ENCODE results near the gene LSM14A. TPM values are rescaled to one million over a fixed set of nuclear protein-coding genes. Genes with fewer than 3 reads are reported as not detected.

The LSM14A gene
- total RNA-seq, 4 donors from 2014 or later, result 51.5 to 110 (median 62.9) TPM

DNA sequence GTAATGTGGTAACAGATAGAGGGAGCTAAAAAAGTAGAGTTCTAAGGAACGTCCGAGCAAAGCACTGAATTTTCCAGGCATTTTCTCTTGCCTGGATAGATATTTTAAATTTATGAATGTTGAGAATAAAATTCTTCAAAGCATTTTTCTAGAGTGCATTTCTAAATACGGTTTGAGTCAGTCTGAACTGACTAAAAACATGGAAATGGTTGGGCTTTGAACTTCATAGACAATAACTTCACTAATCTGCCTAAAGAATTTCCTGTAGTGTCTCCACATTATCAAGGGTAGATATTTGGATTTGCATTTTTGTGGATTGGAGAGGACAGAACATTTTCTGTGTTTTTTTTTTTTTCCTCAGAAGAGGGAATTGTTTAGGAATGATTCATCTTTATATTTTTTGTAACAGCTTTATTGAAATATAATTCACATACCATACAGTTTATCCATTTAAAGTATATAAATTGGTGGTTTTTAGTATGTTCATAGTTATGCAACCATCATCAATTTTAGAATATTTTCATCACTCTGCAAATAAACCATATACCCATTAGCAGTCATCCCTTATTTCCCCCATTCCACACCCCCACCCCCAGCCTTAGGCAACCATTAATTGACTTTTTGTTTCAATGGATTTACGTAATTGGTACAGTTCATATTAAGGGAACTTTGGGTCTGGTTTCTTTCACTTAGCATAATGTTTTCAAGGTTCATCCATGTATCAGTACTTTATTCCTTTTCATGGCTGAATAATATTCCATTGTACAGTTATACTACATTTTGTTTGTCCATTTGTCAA is 102.7 kb downstream of the LSM14A start:
- intact Hi-C loops (cut with DNase I), result no loop called here
- no peaks in the 10 kb centered on the region for H3K27me3 ChIP-seq
- no peak overlapping the region for H3K4me3 ChIP-seq
- H3K4me1 ChIP-seq, result peaks cover 0 to 49% (median 14%) of the 10 kb centered on the region in 3 donors
- no peak for DNase-seq
- WGBS, 2 donors, result 43 to 55% methylated on average over 4 of the region's 4 CpGs
- peak overlapping the region in 3 of 4 donors; percentile 5 to 20 (median 13) for H3K27ac ChIP-seq
- peaks cover 0 to 6% (median 0%) of the 10 kb centered on the region in 3 donors for H3K36me3 ChIP-seq
- TF ChIP-seq, protein P1, sequence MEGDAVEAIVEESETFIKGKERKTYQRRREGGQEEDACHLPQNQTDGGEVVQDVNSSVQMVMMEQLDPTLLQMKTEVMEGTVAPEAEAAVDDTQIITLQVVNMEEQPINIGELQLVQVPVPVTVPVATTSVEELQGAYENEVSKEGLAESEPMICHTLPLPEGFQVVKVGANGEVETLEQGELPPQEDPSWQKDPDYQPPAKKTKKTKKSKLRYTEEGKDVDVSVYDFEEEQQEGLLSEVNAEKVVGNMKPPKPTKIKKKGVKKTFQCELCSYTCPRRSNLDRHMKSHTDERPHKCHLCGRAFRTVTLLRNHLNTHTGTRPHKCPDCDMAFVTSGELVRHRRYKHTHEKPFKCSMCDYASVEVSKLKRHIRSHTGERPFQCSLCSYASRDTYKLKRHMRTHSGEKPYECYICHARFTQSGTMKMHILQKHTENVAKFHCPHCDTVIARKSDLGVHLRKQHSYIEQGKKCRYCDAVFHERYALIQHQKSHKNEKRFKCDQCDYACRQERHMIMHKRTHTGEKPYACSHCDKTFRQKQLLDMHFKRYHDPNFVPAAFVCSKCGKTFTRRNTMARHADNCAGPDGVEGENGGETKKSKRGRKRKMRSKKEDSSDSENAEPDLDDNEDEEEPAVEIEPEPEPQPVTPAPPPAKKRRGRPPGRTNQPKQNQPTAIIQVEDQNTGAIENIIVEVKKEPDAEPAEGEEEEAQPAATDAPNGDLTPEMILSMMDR (IDR thresholded peaks at IDR 0.05), result no peak
- TF ChIP-seq POLR2A (IDR thresholded peaks at IDR 0.05), result no peak
- H3K9me3 ChIP-seq, result no peaks in the 10 kb centered on the region

DNA sequence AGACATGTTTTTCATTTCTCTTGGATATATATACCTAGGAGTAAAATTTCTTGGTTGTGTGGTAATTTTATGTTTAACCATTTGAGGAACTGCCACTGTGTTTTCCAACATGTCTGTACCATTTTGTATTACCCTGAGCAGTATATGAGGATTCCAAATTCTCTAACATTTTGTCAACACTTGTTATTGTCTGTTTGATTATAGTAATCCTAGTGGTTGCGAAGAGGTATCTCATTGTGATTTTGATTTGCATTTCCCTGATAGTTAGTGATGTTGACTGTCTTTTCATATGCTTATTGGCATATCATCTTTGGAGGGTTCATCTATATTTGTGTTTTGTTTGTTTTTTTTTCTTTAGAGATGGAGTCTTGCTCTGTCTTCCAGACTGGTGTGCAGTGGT is 103.4 kb downstream of the LSM14A start:
- Histone ChIP-seq H3K4me1 (peaks cover 0 to 42% (median 11%) of the 10 kb centered on the region in 3 donors), H3K36me3 (peaks cover 0 to 6% (median 0%) of the 10 kb centered on the region in 3 donors), H3K27me3 (no peaks in the 10 kb centered on the region), H3K4me3 (no peak overlapping the region), H3K9me3 (no peaks in the 10 kb centered on the region), H3K27ac (no peak overlapping the region)
- DNase-seq, result no peak
- 96% methylated on average over 1 of the region's 1 CpG for WGBS, 2 donors
- TF ChIP-seq POLR2A (IDR thresholded peaks at IDR 0.05), result no peak
- TF ChIP-seq, protein P1 (IDR thresholded peaks at IDR 0.05), result no peak
- intact Hi-C loops (cut with DNase I), result no loop called here

DNA sequence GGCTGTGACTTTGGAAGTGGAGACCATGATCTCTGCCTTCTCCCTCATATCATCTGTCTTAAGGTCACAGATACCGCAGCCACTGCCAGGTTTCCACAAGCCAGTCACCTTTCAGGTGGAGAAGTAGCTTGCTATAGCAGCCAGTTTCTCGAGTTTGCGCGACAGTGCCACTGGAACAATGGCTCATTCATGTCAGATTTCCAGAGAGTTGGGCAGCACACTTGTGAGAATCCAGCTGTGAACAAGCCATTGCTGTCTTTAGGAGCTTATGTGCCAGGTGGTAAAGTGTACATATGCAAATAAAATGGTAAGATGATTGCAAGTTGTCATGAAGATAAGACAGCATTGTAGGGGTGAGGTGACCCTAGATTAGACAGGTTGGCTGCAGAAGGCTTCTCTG is 104.3 kb downstream of the LSM14A start:
- Histone ChIP-seq H3K9me3 (no peaks in the 10 kb centered on the region), H3K4me1 (peaks cover 0 to 34% (median 4%) of the 10 kb centered on the region in 3 donors), H3K27me3 (no peaks in the 10 kb centered on the region), H3K27ac (peak overlapping the region in 1 of 4 donors; percentile 1), H3K4me3 (no peak overlapping the region), H3K36me3 (peaks cover 0 to 11% (median 0%) of the 10 kb centered on the region in 3 donors)
- WGBS, 2 donors, result 64 to 87% methylated on average over 3 to 4 of the region's 4 CpGs
- intact Hi-C loops (cut with DNase I), result no loop called here
- no peak for DNase-seq
- TF ChIP-seq, protein P1 (IDR thresholded peaks at IDR 0.05), result no peak
- TF ChIP-seq POLR2A (IDR thresholded peaks at IDR 0.05), result no peak

DNA sequence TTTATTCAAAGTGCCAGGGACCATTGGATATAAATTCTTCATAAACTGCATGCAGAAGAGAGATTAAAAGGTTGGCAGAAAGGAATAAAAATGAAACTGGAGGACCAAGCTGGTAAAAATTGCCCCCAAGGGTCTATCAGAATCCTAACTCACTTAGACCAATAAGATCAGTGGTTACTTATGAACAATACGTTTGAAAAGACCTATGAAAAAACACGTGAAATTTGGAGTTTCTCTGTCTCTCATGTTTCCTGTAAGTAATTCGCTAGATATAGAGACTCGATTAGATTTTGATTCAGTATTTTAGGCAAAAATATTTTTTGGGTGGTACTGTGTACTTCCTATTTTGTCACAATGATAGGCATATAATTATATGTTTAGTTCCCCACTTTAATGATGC is 104.9 kb downstream of the LSM14A start:
- H3K4me3 ChIP-seq, result no peak overlapping the region
- H3K36me3 ChIP-seq, result peaks cover 0 to 11% (median 0%) of the 10 kb centered on the region in 3 donors
- no peaks in the 10 kb centered on the region for H3K9me3 ChIP-seq
- no peak overlapping the region for H3K27ac ChIP-seq
- DNase-seq, result no peak
- intact Hi-C loops (cut with DNase I), result no loop called here
- peaks cover 0 to 32% (median 4%) of the 10 kb centered on the region in 3 donors for H3K4me1 ChIP-seq
- 68 to 81% methylated on average over 4 of the region's 4 CpGs for WGBS, 2 donors
- no peaks in the 10 kb centered on the region for H3K27me3 ChIP-seq
- no peak for TF ChIP-seq POLR2A (IDR thresholded peaks at IDR 0.05)
- TF ChIP-seq, protein P1 (IDR thresholded peaks at IDR 0.05), result no peak

DNA sequence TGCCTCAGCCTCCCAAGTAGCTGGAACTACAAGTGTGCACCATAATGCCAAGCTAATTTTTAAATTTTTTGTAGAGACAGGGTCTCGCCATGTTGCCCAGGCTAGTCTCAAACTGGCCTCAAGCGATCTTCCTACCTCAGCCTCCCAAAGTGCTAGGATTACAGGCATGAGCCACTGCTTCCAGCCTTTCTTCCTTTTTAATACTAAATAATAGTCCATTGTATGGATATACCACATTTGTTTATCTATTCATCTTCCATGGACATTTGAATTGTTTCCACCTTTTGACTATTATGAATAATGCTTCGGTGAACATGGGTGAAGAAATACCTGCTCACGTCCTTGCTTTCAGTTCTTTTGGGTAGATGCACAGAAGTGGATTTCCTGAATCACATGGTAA is 106.5 kb downstream of the LSM14A start:
- no peaks in the 10 kb centered on the region for H3K9me3 ChIP-seq
- no peak overlapping the region for H3K4me3 ChIP-seq
- peaks cover 0 to 44% (median 11%) of the 10 kb centered on the region in 3 donors for H3K4me1 ChIP-seq
- H3K27me3 ChIP-seq, result no peaks in the 10 kb centered on the region
- intact Hi-C loops (cut with DNase I), result no loop called here
- TF ChIP-seq, protein P1 (IDR thresholded peaks at IDR 0.05), result no peak
- TF ChIP-seq POLR2A (IDR thresholded peaks at IDR 0.05), result no peak
- no peak overlapping the region for H3K27ac ChIP-seq
- peaks cover 0 to 11% (median 0%) of the 10 kb centered on the region in 3 donors for H3K36me3 ChIP-seq
- no peak for DNase-seq
- WGBS, 2 donors, result 93 to 96% methylated on average over 4 of the region's 4 CpGs
